DOHH2 (cell line): Measurements from ENCODE around the gene KREMEN2.

ENCODE experiments used
- H3F3A ChIP-seq: fragments of 200-600 bp; sonication (generic), shearing (Covaris generic); 2 replicates; pipeline ENCODE4 v1.6.0; 2016; ENCODE audit warnings: antibody characterized with exemption, mild to moderate bottlenecking; ENCODE audit not compliant: control insufficient read depth, insufficient read depth
- H3K27ac ChIP-seq: fragments of 200-600 bp; sonication (generic); 2 replicates; pipeline ENCODE4 v1.5.1; 2014; ENCODE audit warnings: low read depth, mild to moderate bottlenecking, low read length, moderate library complexity
- H3K27me3 ChIP-seq: fragments of 200-600 bp; sonication (generic); 2 replicates; pipeline ENCODE4 v1.6.1; 2014; ENCODE audit warnings: mild to moderate bottlenecking, low read length, mixed read lengths; ENCODE audit not compliant: control insufficient read depth
- H3K36me3 ChIP-seq: fragments of 200-600 bp; sonication (generic); 2 replicates; pipeline ENCODE4 v1.6.1; 2014; ENCODE audit warnings: mild to moderate bottlenecking, low read length, moderate library complexity, mixed read lengths; ENCODE audit not compliant: control insufficient read depth
- H3K4me1 ChIP-seq: fragments of 200-600 bp; sonication (generic); 2 replicates; pipeline ENCODE4 v1.6.1; 2014; ENCODE audit warnings: mild to moderate bottlenecking, low read length, mixed read lengths; ENCODE audit not compliant: control insufficient read depth
- H3K4me2 ChIP-seq: fragments of 200-600 bp; sonication (generic); 2 replicates; pipeline ENCODE4 v1.6.0; 2014; ENCODE audit warnings: mild to moderate bottlenecking, low read length, moderate library complexity
- H3K4me3 ChIP-seq: fragments of 200-600 bp; sonication (generic); 2 replicates; pipeline ENCODE4 v1.5.1; 2014; ENCODE audit warnings: mild to moderate bottlenecking, low read length, mixed read lengths
- H3K79me2 ChIP-seq: fragments of 200-600 bp; sonication (generic); 2 replicates; pipeline ENCODE4 v1.6.1; 2014; ENCODE audit warnings: mild to moderate bottlenecking, low read length, mixed read lengths; ENCODE audit not compliant: control insufficient read depth
- H3K9me2 ChIP-seq: fragments of 200-600 bp; sonication (generic); replicated peaks from 2 replicates; pipeline ENCODE4 v1.6.1; 2014; ENCODE audit warnings: mild to moderate bottlenecking, low read length, mixed read lengths; ENCODE audit not compliant: control insufficient read depth
- H3K9me3 ChIP-seq: fragments of 200-600 bp; sonication (generic); 2 replicates; pipeline ENCODE4 v1.6.1; 2014; ENCODE audit warnings: antibody characterized with exemption, low read length, mixed read lengths; ENCODE audit not compliant: control insufficient read depth, insufficient read depth
- H4K20me1 ChIP-seq: fragments of 200-600 bp; sonication (generic); 2 replicates; pipeline ENCODE4 v1.6.0; 2014; ENCODE audit warnings: low read depth, mild to moderate bottlenecking, antibody characterized with exemption, low read length, moderate library complexity; ENCODE audit not compliant: control insufficient read depth, insufficient read depth
- EZH2phosphoT487 ChIP-seq: fragments of 200-600 bp; sonication (generic); IDR thresholded peaks from 2 replicates; pipeline ENCODE4 v1.6.1; 2017; ENCODE audit warnings: borderline replicate concordance, mild to moderate bottlenecking, antibody characterized with exemption, low read length, moderate library complexity, mixed read lengths
- TF ChIP-seq, protein P1 (sequence below): fragments of 200-600 bp; sonication (generic); IDR thresholded peaks from one replicate; pipeline ENCODE4 v1.5.1; 2014; ENCODE audit warnings: antibody characterized with exemption, mild to moderate bottlenecking, low read depth, low read length; ENCODE audit not compliant: poor library complexity, severe bottlenecking

The KREMEN2 gene

GRCh38 chr16:2934450-2934849 lies 29.6 kb upstream of the KREMEN2 start:
- H3K4me3 ChIP-seq = no peak overlapping the region
- H3K9me3 ChIP-seq = no peaks in the 10 kb centered on the region
- H3K27ac ChIP-seq = no peak overlapping the region
- no peaks in the 10 kb centered on the region for H3F3A ChIP-seq
- H3K79me2 ChIP-seq = no peaks in the 10 kb centered on the region
- H3K9me2 ChIP-seq = no peaks in the 10 kb centered on the region
- H3K27me3 ChIP-seq = no peaks in the 10 kb centered on the region
- no peaks in the 10 kb centered on the region for H3K4me1 ChIP-seq
- TF ChIP-seq, protein P1, sequence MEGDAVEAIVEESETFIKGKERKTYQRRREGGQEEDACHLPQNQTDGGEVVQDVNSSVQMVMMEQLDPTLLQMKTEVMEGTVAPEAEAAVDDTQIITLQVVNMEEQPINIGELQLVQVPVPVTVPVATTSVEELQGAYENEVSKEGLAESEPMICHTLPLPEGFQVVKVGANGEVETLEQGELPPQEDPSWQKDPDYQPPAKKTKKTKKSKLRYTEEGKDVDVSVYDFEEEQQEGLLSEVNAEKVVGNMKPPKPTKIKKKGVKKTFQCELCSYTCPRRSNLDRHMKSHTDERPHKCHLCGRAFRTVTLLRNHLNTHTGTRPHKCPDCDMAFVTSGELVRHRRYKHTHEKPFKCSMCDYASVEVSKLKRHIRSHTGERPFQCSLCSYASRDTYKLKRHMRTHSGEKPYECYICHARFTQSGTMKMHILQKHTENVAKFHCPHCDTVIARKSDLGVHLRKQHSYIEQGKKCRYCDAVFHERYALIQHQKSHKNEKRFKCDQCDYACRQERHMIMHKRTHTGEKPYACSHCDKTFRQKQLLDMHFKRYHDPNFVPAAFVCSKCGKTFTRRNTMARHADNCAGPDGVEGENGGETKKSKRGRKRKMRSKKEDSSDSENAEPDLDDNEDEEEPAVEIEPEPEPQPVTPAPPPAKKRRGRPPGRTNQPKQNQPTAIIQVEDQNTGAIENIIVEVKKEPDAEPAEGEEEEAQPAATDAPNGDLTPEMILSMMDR = no peak
- TF ChIP-seq EZH2phosphoT487 = no peak
- peaks cover 6% of the 10 kb centered on the region for H3K36me3 ChIP-seq
- no peak overlapping the region for H3K4me2 ChIP-seq
- H4K20me1 ChIP-seq = no peaks in the 10 kb centered on the region

- no peak overlapping the region for H3K4me3 ChIP-seq
- H3K9me2 ChIP-seq = no peaks in the 10 kb centered on the region
- TF ChIP-seq EZH2phosphoT487 = no peak
- TF ChIP-seq, protein P1 = no peak
- no peaks in the 10 kb centered on the region for H4K20me1 ChIP-seq
- H3K27me3 ChIP-seq = no peaks in the 10 kb centered on the region
- H3K4me1 ChIP-seq = no peaks in the 10 kb centered on the region
- H3F3A ChIP-seq = no peaks in the 10 kb centered on the region
- no peaks in the 10 kb centered on the region for H3K79me2 ChIP-seq
- no peak overlapping the region for H3K4me2 ChIP-seq
- 0 out of 2 replicates have a peak, but pooled peaks cover 5% of the 10 kb centered on the region for H3K36me3 ChIP-seq
- no peak overlapping the region for H3K27ac ChIP-seq
- H3K9me3 ChIP-seq = no peaks in the 10 kb centered on the region
These were observed 27.6 kb upstream of the KREMEN2 start for GRCh38 chr16:2936436-2937011.

- Histone ChIP-seq H3K4me3 (no peak overlapping the region), H3K27me3 (no peaks in the 10 kb centered on the region), H3K27ac (no peak overlapping the region), H4K20me1 (no peaks in the 10 kb centered on the region), H3F3A (no peaks in the 10 kb centered on the region), H3K4me2 (no peak overlapping the region), H3K79me2 (no peaks in the 10 kb centered on the region), H3K4me1 (no peaks in the 10 kb centered on the region), H3K36me3 (peaks cover 5% of the 10 kb centered on the region; the same call in 1 of the 2 replicates), H3K9me3 (no peaks in the 10 kb centered on the region), H3K9me2 (no peaks in the 10 kb centered on the region)
- TF ChIP-seq, protein P1 = no peak
- no peak for TF ChIP-seq EZH2phosphoT487
These were observed 26.9 kb upstream of the KREMEN2 start for GRCh38 chr16:2937170-2937569.
